ENCODE measurements around the gene CCL15.
"Not testable (repeated sequence)": the region's sequence is repeated elsewhere in the genome, so short reads cannot be mapped to it uniquely, and the experiment has no call there.

CCL15 gene, protein sequence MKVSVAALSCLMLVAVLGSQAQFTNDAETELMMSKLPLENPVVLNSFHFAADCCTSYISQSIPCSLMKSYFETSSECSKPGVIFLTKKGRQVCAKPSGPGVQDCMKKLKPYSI

GRCh38 chr17:36001110-36001771, at the start of gene CCL15:
TSS of gene CCL15 (minus strand) at chr17:36001553. CDS start at chr17:36001492, 61 bp downstream.
- DNase-seq, result no peak

GRCh38 chr17:36049643-36050042, 48.3 kb upstream of the CCL15 start:
- DNase-seq, result no peak

GRCh38 chr17:36048066-36048465, 46.7 kb upstream of the CCL15 start:
- no peak for DNase-seq

GRCh38 chr17:36036235-36036634, 34.9 kb upstream of the CCL15 start:
- DNase-seq, result no peak

DNA sequence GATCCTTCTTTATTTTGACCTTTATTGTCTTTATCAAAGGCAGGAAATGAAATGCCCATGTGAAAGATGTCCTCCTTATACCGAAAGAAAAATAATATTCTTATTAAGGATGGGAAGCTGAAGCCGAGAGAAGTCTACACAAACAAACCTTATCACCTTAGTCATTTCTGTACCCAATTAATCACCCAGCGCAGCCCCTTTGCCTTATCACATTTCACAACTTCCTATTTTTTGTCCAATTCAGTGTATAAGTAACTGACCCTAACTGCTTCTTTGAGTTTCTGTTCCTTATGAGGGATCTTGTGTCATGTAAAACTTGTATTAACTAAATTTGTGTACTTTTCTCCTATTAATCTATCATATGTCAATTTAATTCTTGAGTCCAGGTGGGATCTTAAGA, 32.8 kb upstream of the CCL15 start:
- DNase-seq, result no peak

DNA sequence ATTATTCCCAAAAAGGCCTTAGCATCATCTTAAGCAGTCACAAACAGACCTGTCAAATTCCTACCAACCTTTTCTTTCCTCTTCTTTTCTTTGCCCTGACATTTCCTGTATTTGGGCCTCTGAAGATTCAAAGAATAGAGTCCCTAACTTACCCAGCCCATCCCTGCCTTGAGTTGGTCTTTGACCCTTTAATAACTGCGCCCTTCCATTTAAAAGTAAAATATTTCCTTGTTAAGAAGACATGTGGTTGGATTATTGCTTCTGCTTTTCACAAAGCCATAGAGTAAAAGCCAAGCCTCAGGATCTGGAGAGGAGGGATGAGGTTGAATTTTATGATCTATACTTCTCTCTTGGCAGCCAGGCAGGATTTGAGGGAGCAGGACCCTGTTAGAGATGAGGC, 29.6 kb upstream of the CCL15 start:
- no peak for DNase-seq

GRCh38 chr17:36027761-36028160, 26.4 kb upstream of the CCL15 start:
- DNase-seq, result no peak

- DNase-seq, result no peak
Measured at GRCh38 chr17:36024106-36024869, 22.9 kb upstream of the CCL15 start.

DNA sequence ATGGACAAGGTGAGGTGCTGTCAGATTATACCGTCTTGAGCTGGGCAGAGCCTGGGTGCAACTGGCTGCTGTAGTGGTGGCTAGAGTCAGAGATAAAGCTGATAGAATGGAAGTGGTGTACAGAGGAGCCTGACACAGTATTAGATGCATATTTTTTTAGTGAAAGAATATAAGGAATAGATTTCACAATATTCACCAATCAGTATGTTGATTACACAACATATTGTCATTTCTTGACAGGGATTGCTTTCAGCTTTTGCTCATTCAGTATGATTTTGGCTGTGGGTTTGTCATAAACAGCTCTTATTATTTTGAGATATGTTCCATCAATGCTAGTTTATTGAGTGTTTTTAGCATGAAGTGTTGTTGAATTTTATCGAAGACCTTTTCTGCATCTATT, 18.1 kb upstream of the CCL15 start:
- DNase-seq, result no peak

DNA sequence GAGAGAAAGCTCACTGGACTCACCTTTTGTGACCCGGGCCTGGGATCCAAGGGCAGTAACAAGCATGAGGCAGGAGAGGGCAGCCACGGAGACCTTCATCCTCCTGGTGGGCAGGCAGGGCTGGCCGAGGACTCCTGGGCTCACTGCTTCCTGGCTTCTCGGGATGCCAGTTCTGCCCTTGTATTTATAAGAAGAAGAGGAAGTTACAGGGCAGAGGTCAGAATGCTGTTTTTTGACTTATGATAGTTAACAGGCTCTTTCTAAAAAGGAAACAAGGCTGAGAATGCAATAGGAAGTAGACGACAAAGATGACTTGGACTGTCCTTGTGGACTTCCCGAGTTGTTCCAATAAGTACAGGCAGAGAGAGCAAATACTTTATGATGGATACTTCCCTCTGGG, 16.4 kb upstream of the CCL15 start, which contains the start of gene CCL23:
TSS of gene CCL23 (minus strand) at position 174 of the 400 bp plus-strand sequence. CDS start at position 99, 75 bp downstream.
- DNase-seq, result no peak

- DNase-seq, result no peak
Measured at GRCh38 chr17:36016555-36016954, 15.2 kb upstream of the CCL15 start.

DNA sequence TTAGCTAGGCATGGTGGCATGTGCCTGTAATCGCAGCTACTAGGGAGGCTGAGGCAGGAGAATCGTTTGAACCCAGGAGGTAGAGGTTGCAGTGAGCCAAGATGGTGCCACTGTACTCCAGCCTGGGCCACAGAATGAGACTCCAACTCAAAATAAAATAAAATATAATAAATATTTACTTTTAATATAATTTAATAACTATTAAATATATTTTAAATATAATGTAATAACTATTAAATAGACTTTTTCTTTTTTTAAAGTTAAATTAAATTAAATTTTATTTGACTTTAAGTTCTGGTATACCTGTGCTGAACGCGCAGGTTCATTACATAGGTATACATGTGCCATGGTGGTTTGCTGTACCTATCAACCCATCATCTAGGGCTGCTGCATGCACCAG, 14.5 kb upstream of the CCL15 start:
- not testable (repeated sequence) for DNase-seq

DNA sequence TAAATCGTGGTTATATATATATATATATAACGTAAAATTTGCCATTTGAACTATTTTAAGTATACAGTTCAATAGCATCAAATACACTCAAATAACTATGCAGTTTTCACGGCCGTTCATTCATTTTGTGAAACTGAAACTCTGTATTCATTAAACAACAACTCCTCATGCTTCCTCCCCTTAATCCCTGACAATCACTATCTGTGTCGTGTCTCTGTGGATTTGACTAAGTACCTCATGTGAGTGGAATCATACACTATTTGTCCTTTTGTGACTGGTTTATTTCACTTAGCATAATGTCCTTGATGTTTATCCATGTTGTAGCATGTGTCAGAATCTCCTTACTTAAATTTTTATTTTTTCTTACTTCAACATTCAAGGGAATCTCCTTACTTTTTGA, 13.6 kb upstream of the CCL15 start:
- no peak for DNase-seq

DNA sequence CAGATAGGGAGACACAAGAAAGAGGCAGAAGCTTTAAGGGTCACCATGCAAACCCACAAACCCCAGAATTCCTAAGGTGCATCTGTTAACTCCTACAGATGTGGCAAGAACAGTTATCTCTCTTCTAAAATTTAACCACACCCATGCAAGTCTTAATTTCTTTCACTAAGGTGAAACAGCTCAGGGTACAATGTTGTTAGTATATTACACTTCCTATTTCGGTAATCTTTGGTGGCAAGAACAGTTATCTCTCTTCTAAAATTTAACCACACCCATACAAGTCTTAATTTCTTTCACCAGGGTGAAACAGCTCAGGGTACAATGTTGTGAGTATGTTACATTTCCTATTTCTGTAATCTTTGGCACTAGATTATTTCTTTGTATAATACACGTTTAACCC, 9.8 kb upstream of the CCL15 start:
- no peak for DNase-seq

- DNase-seq, result no peak
Measured at GRCh38 chr17:36008998-36009665, 7.8 kb upstream of the CCL15 start.

DNA sequence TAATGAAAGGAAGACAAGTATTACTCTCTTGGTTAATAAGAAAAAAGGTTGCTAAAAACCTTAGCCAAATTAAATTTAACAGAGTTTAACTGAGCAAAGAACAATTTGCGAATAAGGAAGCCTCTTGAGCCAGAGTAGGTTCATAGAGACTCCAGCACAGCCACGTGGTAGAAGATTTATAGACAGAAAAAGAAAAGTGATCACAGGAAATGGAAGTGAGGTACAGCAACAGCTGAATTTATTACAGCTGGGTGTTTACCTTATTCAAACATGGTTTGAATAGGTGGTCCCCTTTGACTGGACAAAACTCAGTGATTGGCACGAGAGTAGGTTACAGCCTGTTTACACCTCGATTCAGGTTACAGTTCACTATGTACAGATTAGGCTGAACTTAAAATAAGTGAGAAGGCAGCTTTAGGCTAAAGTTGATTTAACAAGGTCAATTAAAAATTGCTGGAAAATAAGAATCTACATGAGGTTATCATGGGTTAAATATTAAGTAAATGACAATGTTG, 3.3 kb upstream of the CCL15 start:
- no peak for DNase-seq

DNA sequence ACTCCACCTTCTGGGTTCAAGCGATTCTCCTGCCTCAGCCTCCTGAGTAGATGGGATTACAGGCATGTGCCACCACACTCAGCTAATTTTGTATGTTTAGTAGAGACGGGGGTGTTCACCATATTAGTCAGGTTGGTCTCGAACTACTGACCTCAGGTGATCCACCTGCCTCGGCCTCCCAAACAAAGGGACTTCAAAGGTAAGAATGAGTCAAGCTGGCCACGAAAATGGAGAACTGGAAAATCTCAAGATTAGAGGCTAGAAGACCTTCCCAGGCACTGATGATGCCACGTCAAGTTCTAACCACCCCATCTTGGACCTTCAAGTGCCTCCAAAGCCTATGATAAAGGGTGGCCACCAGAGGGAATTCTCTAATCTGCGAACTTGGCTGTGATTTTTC, 1.3 kb upstream of the CCL15 start:
- no peak for DNase-seq

DNA sequence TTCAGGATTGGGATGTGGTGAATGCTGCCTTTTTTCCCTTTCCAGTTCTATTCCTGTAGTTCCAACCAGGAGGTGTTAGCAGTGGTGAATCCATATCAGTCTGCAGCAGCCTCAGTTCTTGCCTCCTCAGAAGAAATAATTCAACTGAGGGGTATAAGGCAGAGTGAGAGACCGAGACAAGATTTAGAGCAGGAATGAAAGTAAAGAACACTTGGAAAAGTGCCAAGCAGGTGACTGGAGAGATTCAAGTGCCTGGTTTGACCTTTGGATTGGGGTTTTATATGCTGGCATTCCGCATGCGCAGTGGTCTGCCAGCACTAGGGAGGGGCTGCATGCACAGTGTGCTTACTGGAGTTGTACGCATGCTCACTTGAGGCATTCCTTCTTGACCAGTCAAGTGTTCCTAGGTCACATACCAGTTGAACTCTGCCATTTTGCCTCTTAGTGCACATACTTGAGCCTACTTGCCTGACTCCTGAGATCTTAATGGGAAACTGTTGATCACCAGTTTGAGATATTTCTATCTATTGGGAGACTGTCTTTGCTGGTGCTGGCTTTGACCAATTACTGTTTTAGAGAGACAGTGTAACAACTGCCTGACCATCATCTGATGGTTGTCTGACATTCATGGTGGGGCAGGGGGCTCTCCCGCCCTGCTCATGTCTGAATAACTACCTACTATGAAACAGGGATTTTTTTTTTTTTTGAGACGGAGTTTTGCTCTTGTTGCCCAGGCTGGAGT, 680 bp upstream of the CCL15 start:
- DNase-seq, result no peak

GRCh38 chr17:36000732-36001109, 632 bp downstream of the CCL15 start:
- no peak for DNase-seq

DNA sequence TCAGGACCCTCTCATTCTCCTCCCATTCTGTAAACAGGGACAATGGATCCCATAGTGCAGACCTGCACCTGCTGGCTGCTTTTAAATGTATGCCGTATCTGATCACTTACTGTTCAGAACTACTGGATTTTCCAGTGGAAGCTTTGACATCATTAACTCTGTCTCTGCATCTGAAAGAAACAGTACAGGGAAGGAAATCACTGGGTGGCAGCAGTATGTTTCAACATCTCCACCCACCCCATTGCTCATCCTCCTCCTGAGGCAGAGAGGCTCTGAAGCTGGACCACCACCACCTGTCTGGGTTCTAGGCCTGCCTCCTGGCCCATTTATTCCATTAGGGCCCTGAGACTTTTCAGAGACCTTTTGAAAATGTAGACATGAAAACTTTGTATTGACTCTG, 2.6 kb downstream of the CCL15 start:
- DNase-seq, result no peak

DNA sequence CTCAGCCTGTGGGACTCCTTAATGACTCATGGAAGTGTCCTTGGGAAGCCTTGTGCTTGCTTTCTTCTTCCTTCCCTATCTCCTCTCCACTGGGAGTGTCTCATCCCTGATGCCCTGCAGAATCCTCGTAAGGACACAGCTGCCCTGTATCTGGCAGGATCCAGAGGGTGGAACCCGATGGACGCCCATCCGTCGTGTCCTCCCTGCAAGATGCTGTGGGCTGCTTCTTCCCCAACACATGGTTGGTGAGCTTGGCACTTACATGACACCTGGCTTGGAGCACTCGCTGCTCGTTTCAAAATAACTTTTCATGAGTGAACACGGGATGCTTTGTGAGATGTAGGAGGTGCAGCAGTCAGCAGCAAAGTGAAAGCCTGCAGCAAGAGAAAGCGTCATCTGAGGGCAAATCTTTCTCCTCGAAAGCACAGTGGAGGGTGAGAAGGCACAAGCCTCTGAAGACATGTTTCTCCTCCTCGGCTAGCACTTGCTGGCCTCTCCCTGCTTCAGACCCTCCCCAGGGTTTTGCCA, 3.3 kb downstream of the CCL15 start:
- DNase-seq, result no peak

DNA sequence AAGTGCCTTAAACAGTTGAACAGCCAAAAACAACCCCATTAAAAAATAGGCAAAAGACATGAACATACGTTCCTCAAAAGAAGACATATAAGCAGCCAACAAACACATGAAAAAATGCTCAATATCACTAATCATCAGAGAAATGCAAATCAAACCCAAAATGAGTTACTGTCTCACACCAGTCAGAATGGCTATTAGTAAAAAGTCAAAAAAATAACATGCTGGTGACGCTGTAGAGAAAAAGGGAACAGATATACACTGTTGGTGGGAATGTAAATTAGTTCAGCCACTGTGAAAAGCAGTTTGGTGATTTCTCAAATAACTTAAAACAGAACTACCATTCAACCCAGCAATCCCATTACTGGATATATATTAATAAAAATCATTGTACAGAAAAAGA, 6.0 kb downstream of the CCL15 start:
- not testable (repeated sequence) for DNase-seq

- no peak for DNase-seq
Measured at GRCh38 chr17:35991075-35991474, 10.3 kb downstream of the CCL15 start.

Data from right forelimb (tissue), 1 donor.